Activated gamma-delta T cell treated with anti-CD3 and anti-CD28 coated beads, Interleukin-2, amount 50 U/mL, for 16 hours (primary cell): ENCODE results near the gene TNS1.
"Not testable (repeated sequence)": the region's sequence is repeated elsewhere in the genome, so short reads cannot be mapped to it uniquely, and the experiment has no call there.

Experiments used
- DNase-seq: peaks from one replicate; pipeline ENCODE4 v3.0.0-alpha.2; 2020; ENCODE audit warnings: low read depth

TNS1 gene

DNA sequence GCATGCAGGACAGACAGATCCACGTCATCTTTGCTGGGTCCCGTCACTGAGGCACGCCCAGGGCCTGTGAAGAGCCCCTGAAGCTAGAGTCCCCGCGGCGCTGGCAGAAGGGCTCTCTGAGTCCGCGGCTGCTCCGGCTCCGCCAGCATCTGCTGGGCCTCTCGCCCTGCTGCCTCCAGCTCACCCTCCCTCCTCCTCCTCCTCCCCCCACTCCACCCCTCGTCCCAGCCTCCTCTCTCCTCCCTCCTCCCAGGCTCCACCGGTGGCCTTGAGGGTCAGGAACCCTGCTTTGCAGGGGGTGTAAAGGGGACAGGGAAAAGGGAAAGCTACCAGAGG lies at the start of gene TNS1:
TNS1 (minus strand) TSS at position 151 of the 336 bp plus-strand sequence; CDS start at position 28, 123 bp downstream.
- no peak for DNase-seq

DNA sequence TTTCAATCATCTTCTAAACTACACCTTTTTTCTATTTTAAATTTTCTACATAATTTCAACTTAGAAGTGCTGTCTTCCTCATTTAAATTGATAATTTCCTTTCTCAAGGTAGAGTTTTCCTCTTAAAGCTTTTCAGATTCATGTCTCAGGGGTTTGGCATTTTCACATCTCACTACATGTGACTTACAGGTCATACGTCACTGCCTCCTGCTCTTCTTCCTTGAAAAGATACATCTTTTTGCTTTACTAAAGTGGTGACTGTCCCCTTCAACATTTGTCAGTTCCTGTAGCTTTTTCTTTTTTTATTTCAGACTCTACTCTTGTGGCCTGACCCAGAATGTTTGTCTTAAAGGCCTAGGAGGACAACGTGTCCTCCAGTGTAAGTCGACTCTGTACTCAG lies 49.1 kb upstream of the TNS1 start:
- DNase-seq, result no peak

GRCh38 chr2:218047536-218048225 lies 44.9 kb upstream of the TNS1 start:
- no peak for DNase-seq

GRCh38 chr2:218046238-218046637 lies 43.4 kb upstream of the TNS1 start:
- no peak for DNase-seq

- DNase-seq, result not testable (repeated sequence)
These were observed 41.8 kb upstream of the TNS1 start for GRCh38 chr2:218044599-218044998.

DNA sequence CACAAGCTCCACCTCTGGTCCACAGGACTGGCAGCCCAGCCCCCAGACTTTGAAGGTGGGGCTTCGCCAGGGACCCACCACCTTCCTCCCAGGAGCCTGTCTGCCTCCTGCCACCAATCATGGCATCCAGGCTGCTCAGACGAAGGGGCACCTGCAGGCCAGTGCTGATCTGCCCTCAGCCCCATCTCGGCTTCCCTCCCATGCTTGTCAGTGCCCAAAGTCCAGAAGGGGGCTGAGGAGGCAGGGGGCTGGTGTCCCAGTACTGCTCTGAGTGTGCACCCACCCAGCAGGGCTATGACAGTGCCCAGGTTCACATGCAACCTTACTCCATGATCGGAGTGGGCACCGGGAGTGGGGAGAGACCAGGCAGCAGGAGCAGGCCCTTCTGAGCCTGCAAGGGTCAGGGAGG lies 40.9 kb upstream of the TNS1 start:
- no peak for DNase-seq

DNA sequence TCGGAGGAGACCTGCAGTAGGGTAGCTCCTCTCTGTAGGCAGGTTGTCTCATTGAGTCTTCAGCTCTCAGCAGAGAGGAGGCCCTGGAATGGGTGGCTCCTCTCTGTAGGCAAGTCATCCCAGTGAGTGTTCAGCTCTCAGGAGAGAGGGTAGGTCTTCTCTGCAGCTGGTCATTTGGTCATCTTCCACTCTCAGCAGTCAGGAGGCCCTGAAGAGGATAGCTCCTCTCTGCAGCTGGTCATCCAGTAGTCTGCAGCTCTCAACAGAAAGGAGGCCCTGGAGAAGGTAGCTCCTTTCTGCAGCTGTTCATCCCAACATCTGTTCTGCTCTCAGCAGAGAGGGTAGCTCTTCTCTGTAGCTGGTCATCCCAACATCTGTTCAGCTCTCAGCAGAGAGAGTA lies 40.3 kb upstream of the TNS1 start:
- no peak for DNase-seq

DNA sequence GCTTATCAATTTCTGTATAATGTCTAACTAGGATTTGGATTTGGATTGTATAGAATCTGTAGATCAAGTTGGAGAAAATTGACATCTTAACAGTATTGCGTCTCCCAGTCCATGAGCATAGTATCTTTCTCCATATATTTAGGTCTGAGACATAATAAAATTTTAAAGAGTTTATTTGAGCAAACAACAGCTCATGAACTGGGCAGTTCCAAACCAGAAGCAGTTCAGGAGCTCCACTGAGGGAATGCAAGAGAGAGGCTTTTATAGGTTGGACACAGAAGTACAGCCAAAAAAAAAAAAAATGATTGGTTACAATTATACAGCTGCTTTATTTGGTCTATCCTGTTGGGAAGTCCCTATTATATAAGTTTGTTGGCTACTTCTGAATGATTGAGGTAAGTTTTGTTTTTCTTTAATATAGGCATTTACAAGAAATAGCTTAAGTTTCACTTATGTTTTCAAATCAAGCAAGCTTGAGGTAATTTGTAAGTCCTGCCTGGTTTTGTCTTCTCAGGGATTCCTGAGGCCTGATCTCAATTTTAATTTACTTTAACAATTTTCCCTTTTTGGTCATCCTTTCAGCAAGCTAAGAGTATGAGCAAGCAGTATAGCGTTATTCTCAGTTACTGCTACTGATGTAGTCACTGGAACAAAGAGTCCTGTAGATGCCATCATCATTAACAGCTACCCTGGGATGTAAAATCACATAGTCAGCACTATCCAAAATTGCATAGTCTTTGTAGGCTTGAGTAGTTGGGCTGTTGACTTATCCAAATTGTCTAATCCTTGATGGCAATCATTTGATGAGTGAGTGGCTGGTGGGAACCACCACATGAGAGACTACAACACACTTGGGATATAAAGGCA lies 38.7 kb upstream of the TNS1 start:
- no peak for DNase-seq

DNA sequence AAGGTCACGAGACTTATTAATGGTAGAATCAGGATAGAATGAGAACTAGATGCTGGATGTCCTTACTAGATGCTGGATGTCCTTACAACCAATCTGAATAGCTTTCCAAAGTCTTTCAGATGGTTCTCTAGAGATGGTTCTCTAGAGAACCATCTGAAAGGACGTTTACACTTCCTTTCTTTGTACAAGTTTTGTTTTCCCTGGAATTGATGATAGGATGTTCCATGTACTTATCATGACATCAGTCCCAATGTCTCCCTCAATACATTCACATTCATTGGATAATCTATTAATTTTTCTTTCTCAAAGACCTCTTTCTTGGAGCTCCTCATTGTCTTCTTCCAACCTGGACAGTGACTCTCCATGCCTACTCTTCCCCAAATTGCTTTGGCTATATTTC lies 38.1 kb upstream of the TNS1 start:
- DNase-seq, result no peak

- DNase-seq, result no peak
These were observed 36.4 kb upstream of the TNS1 start for GRCh38 chr2:218039171-218039570.

- DNase-seq, result no peak
These were observed 33.6 kb upstream of the TNS1 start for GRCh38 chr2:218036371-218036770.

- DNase-seq, result no peak
These were observed 32.8 kb upstream of the TNS1 start for GRCh38 chr2:218035463-218036100.

- peak; percentile 50 for DNase-seq
These were observed 31.9 kb upstream of the TNS1 start for GRCh38 chr2:218034497-218035213.

DNA sequence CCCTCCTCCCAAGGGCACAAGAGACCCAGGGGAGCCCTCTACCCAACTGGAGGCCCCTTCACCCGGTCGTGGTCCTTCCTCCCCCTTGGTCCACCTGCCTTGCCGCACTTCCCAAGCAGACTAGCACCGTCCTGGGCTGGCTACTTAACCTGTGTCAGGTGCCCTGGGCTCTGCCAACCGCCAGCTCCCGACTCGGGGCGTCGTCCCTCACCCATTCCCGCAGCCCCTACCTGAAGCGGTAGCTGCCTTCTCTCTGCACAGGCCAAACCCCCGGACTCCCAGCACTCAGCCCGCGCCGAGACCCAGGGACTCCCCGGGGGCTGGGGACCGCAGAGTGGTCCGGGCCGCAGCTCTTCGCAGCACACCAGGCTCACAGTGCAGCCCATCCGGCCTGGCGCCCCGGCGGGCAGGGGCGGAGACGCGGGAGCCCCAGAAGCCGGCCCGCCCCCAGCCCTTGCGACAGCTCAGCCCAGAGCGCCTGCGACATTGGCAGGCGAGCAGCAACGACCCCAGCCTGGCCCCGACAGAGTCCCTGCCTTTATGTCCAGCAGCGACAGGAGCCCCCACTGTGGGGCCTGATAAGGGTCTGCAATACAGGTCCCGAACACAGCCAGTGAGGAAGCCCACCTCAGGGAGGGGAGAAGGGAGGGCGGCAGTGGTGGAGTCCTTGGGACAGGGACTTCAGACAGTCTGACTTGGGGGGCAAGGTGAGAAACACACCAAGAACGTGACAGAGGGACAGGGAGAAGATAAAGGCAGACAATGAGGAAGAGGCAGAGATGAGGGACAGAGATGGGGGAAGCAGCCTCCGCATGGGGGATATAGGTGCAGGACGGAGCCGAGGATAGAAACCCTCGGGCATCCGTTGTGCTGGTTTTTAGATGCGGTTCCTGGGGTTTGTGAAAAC lies 31.0 kb upstream of the TNS1 start:
- DNase-seq, result no peak

DNA sequence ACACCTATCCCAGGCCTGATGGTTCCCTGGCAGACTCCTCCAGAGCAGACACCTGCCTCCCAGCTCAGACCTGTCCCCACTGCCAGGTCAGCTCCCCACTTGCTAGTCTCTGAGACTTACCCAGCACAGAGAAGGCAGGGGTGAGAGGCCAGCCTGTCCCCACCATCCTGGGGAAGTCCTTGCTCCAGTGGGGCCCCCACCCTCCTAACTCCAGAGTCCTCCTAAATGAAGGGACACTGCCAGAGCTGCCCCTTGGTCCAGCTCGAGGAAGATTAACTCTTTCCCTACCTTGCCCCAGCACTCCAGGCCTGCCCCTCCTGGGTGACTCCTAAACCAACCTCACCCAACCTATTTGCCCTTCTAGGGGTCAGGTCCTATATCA lies 30.4 kb upstream of the TNS1 start:
- no peak for DNase-seq

GRCh38 chr2:218032336-218033171 lies 29.8 kb upstream of the TNS1 start:
- no peak for DNase-seq

- DNase-seq, result no peak
These were observed 29.0 kb upstream of the TNS1 start for GRCh38 chr2:218031771-218032257.

GRCh38 chr2:218031261-218031660 lies 28.5 kb upstream of the TNS1 start:
- no peak for DNase-seq

DNA sequence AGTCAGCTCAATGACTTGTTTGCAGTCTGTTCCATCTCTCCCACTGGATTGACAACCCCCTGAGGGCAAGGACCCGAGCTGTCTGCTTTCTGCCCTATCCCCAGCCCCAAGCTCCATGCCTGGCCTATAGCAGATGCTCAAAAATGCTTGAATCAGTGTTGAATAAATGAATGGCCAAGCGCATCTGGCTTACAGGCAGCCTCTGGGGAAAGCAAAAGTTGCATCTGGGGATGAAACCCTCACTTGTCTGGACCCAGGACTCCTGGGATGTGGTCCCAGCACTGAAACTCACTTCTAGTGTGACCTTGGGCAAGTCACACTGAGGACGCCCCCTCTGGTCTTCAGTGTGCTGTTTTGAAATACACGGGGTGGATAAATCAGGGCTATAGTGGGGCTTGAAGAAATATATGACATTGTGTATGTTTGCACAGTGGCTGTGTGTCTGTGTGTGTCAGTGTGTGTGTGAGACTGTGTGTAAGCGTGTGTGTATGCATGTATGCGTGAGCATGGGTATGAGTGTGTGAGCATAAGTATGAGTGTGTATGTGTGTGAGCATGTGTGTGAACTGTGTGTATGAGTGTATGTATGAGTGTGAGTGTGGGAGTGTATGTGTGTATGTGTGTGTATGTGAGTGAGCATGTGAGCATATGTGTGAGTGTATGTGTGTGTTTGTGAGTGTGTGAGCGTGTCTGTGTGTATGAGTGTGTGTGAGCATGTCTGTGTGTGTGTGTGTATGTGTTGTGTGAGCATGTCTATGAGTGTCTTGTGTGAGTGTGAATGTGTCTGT lies 27.8 kb upstream of the TNS1 start:
- DNase-seq, result no peak
